GM20000 (cell line): Measurements from ENCODE around the gene ARHGAP23.

Experiments used
- DNase-seq: peaks from one replicate; pipeline ENCODE4 v3.0.0; 2012; ENCODE audit warnings: low spot score
- CTCF ChIP-seq: IDR thresholded peaks from 2 replicates; pipeline ENCODE4 v1.5.1; 2012; ENCODE audit warnings: mild to moderate bottlenecking, control low read depth; ENCODE audit errors: extremely low read depth, missing control alignments

ARHGAP23 gene

GRCh38 chr17:38454532-38454931, 26.3 kb downstream of the ARHGAP23 start:
- no peak for TF ChIP-seq CTCF
- no peak for DNase-seq

GRCh38 chr17:38455288-38455915, 27.1 kb downstream of the ARHGAP23 start:
- no peak for TF ChIP-seq CTCF
- no peak for DNase-seq

- DNase-seq = no peak
- TF ChIP-seq CTCF = no peak
Measured at GRCh38 chr17:38456031-38456815, 28.0 kb downstream of the ARHGAP23 start.

- TF ChIP-seq CTCF = no peak
- no peak for DNase-seq
Measured at GRCh38 chr17:38457577-38458371, 29.5 kb downstream of the ARHGAP23 start.

GRCh38 chr17:38458521-38458920, 30.3 kb downstream of the ARHGAP23 start:
- no peak for DNase-seq
- no peak for TF ChIP-seq CTCF

- DNase-seq = no peak
- TF ChIP-seq CTCF = no peak
Measured at GRCh38 chr17:38459567-38459966, 31.3 kb downstream of the ARHGAP23 start.
